GM23338 (cell line): ENCODE results near the gene TRUB1. TPM values are rescaled to one million over a fixed set of nuclear protein-coding genes. Genes with fewer than 3 reads are reported as not detected.

ENCODE experiments used
- ATAC-seq: fragments of 200-7000 bp; cut with Tn5 transposase; 3 replicates; pipeline ENCODE4 v1.9.1; 2020
- DNase-seq: peaks from one replicate; pipeline ENCODE4 v3.0.0-alpha.2; 2015; ENCODE audit warnings: low spot score
- H2AFZ ChIP-seq: fragments of 200-600 bp; sonication (generic); 2 replicates; pipeline ENCODE4 v1.8.0; 2016; ENCODE audit warnings: antibody characterized with exemption, mild to moderate bottlenecking, moderate library complexity
- H3F3A ChIP-seq: fragments of 200-600 bp; sonication (generic); replicated peaks from 2 replicates; pipeline ENCODE4 v1.8.0; 2017; ENCODE audit warnings: antibody characterized with exemption, mixed run types, low read depth
- H3K27ac ChIP-seq: fragments of 200-600 bp; sonication (generic); 2 replicates; pipeline ENCODE4 v1.6.1; 2016; ENCODE audit warnings: low read depth
- H3K27me3 ChIP-seq: fragments of 200-600 bp; sonication (generic); 2 replicates; pipeline ENCODE4 v1.8.0; 2016; ENCODE audit warnings: mild to moderate bottlenecking, mixed run types, moderate library complexity; ENCODE audit not compliant: insufficient read depth
- H3K36me3 ChIP-seq: fragments of 200-600 bp; sonication (generic); 2 replicates; pipeline ENCODE4 v1.8.0; 2016; ENCODE audit warnings: mild to moderate bottlenecking; ENCODE audit not compliant: insufficient read depth
- H3K4me1 ChIP-seq: fragments of 200-600 bp; sonication (generic); 2 replicates; pipeline ENCODE4 v1.8.0; 2016; ENCODE audit warnings: mild to moderate bottlenecking, moderate library complexity; ENCODE audit not compliant: insufficient read depth
- H3K4me2 ChIP-seq: fragments of 200-600 bp; sonication (generic); 2 replicates; pipeline ENCODE4 v1.7.1; 2017; ENCODE audit warnings: mixed run types
- H3K4me3 ChIP-seq: fragments of 200-600 bp; sonication (generic); 2 replicates; pipeline ENCODE4 v1.6.1; 2016; ENCODE audit warnings: mixed run types
- H3K79me2 ChIP-seq: fragments of 200-600 bp; sonication (generic); replicated peaks from 2 replicates; pipeline ENCODE4 v1.8.0; 2017; ENCODE audit warnings: mild to moderate bottlenecking; ENCODE audit not compliant: insufficient read depth
- H3K9me2 ChIP-seq: fragments of 200-600 bp; sonication (generic); 2 replicates; pipeline ENCODE4 v1.8.0; 2017; ENCODE audit not compliant: insufficient read depth
- H4K20me1 ChIP-seq: fragments of 200-600 bp; sonication (generic); replicated peaks from 2 replicates; pipeline ENCODE4 v1.8.0; 2017; ENCODE audit warnings: mild to moderate bottlenecking; ENCODE audit not compliant: insufficient read depth
- H3K27ac Mint-ChIP-seq: 2 replicates; pipeline ENCODE4 v1.8.0; 2020; ENCODE audit warnings: inconsistent platforms, mild to moderate bottlenecking, moderate library complexity, mixed read lengths
- H3K27me3 Mint-ChIP-seq: 3 replicates; pipeline ENCODE4 v1.8.0; 2022; ENCODE audit warnings: low read depth, mild to moderate bottlenecking, moderate library complexity, mixed read lengths, inconsistent platforms; ENCODE audit not compliant: insufficient read depth, poor library complexity
- H3K36me3 Mint-ChIP-seq: 3 replicates; pipeline ENCODE4 v1.8.0; 2021; ENCODE audit warnings: low read depth, mild to moderate bottlenecking, inconsistent platforms, moderate library complexity, mixed read lengths
- H3K4me1 Mint-ChIP-seq: 3 replicates; pipeline ENCODE4 v1.8.0; 2020; ENCODE audit warnings: mild to moderate bottlenecking, inconsistent platforms, mixed read lengths
- H3K4me3 Mint-ChIP-seq: 3 replicates; pipeline ENCODE4 v1.8.0; 2021; ENCODE audit warnings: moderate library complexity, mild to moderate bottlenecking, inconsistent platforms, mixed read lengths
- H3K9me3 Mint-ChIP-seq: 3 replicates; pipeline ENCODE4 v1.8.0; 2020; ENCODE audit warnings: moderate library complexity, mild to moderate bottlenecking, inconsistent platforms, mixed read lengths
- CREB1 ChIP-seq: fragments of 250-450 bp; sonication (Bioruptor Pico); IDR thresholded peaks from 2 replicates; pipeline ENCODE4 v1.5.0; 2020; ENCODE audit warnings: low read depth, mild to moderate bottlenecking, moderate library complexity
- EZH2 ChIP-seq: fragments of 200-600 bp; sonication (generic); IDR thresholded peaks from one replicate; pipeline ENCODE4 v1.8.0; 2017; ENCODE audit warnings: antibody characterized with exemption, mild to moderate bottlenecking, low read depth; ENCODE audit not compliant: unreplicated experiment
- EZH2phosphoT487 ChIP-seq: fragments of 200-600 bp; sonication (generic); IDR thresholded peaks from one replicate; pipeline ENCODE4 v1.8.1; 2018; ENCODE audit warnings: antibody characterized with exemption; ENCODE audit not compliant: unreplicated experiment
- NANOG ChIP-seq: IDR thresholded peaks from 2 replicates; pipeline ENCODE4 v1.6.1; 2016; ENCODE audit warnings: antibody characterized with exemption, borderline replicate concordance
- POLR2AphosphoS5 ChIP-seq: IDR thresholded peaks from 2 replicates; pipeline ENCODE4 v1.6.1; 2016; ENCODE audit warnings: antibody characterized with exemption, low read depth
- ZNF114 ChIP-seq: fragments of 250-450 bp; sonication (Bioruptor Pico); IDR thresholded peaks from 2 replicates; pipeline ENCODE4 v1.5.0; 2020; ENCODE audit warnings: mild to moderate bottlenecking, moderate library complexity
- polyA plus RNA-seq: library from polyadenylated mRNA; unstranded; fragments of >200 nt; fragmentation: Nextera tagmentation; extraction: Ambion mirVana; gene quantifications from 2 replicates; pipeline ENCODE4 v1.2.1, GENCODE V29; 2016
- total RNA-seq: library from RNA; depleted of rRNA; stranded (reverse); fragments of >200 nt; shearing (Covaris generic); gene quantifications from 2 replicates; pipeline ENCODE4 v1.2.3, GENCODE V29; 2014
- TF ChIP-seq, protein P1 (sequence below): IDR thresholded peaks from 2 replicates; pipeline ENCODE4 v1.6.1; 2016; ENCODE audit warnings: antibody characterized with exemption
- TF ChIP-seq, protein P2 (sequence below): fragments of 250-450 bp; sonication (Bioruptor Pico); IDR thresholded peaks from 2 replicates; pipeline ENCODE4 v1.5.0; 2020; ENCODE audit warnings: mild to moderate bottlenecking, moderate library complexity
- TF ChIP-seq, protein P3 (sequence below), 2 experiments: fragments of 200-600 bp in 1 of 2; sonication (generic) in 1 of 2; conservative IDR thresholded peaks; 2 replicates each; pipeline versions ENCODE4 v1.5.1 to v1.6.1; 2016 to 2017; ENCODE audit warnings: antibody characterized with exemption in 2 of 2, low read depth in 2 of 2, mild to moderate bottlenecking in 2 of 2, moderate library complexity in 1 of 2
- TF ChIP-seq, protein P4 (sequence below): IDR thresholded peaks from one replicate; pipeline ENCODE4 v1.6.1; 2018; ENCODE audit warnings: antibody characterized with exemption; ENCODE audit not compliant: unreplicated experiment

TRUB1 gene
- total and polyA plus RNA-seq, 2 experiments from 2014 or later = 15.5 to 34.5 TPM

GRCh38 chr10:114897593-114897992 is 40.4 kb upstream of the TRUB1 start:
- Histone ChIP-seq H4K20me1 (no peaks in the 10 kb centered on the region), H2AFZ (no peak overlapping the region), H3K9me2 (0 out of 2 replicates have a peak, but pooled peaks cover 10% of the 10 kb centered on the region), H3K4me1 (no peaks in the 10 kb centered on the region), H3K4me3 (no peak overlapping the region), H3K36me3 (no peaks in the 10 kb centered on the region), H3K27me3 (no peaks in the 10 kb centered on the region), H3K79me2 (no peaks in the 10 kb centered on the region), H3K27ac (no peak overlapping the region), H3F3A (no peaks in the 10 kb centered on the region), H3K4me2 (no peak overlapping the region)
- Mint-ChIP-seq H3K36me3 (no peaks in the 10 kb centered on the region), H3K27ac (no peak overlapping the region), H3K27me3 (no peaks in the 10 kb centered on the region), H3K4me1 (peaks cover 17% of the 10 kb centered on the region), H3K9me3 (peaks cover 3% of the 10 kb centered on the region; the same call in 1 of the 3 replicates), H3K4me3 (no peak overlapping the region)
- TF ChIP-seq NANOG = no peak
- TF ChIP-seq, protein P1, sequence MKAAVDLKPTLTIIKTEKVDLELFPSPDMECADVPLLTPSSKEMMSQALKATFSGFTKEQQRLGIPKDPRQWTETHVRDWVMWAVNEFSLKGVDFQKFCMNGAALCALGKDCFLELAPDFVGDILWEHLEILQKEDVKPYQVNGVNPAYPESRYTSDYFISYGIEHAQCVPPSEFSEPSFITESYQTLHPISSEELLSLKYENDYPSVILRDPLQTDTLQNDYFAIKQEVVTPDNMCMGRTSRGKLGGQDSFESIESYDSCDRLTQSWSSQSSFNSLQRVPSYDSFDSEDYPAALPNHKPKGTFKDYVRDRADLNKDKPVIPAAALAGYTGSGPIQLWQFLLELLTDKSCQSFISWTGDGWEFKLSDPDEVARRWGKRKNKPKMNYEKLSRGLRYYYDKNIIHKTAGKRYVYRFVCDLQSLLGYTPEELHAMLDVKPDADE = no peak
- TF ChIP-seq ZNF114 (CRISPR knock-in tag) = no peak
- TF ChIP-seq, protein P2, sequence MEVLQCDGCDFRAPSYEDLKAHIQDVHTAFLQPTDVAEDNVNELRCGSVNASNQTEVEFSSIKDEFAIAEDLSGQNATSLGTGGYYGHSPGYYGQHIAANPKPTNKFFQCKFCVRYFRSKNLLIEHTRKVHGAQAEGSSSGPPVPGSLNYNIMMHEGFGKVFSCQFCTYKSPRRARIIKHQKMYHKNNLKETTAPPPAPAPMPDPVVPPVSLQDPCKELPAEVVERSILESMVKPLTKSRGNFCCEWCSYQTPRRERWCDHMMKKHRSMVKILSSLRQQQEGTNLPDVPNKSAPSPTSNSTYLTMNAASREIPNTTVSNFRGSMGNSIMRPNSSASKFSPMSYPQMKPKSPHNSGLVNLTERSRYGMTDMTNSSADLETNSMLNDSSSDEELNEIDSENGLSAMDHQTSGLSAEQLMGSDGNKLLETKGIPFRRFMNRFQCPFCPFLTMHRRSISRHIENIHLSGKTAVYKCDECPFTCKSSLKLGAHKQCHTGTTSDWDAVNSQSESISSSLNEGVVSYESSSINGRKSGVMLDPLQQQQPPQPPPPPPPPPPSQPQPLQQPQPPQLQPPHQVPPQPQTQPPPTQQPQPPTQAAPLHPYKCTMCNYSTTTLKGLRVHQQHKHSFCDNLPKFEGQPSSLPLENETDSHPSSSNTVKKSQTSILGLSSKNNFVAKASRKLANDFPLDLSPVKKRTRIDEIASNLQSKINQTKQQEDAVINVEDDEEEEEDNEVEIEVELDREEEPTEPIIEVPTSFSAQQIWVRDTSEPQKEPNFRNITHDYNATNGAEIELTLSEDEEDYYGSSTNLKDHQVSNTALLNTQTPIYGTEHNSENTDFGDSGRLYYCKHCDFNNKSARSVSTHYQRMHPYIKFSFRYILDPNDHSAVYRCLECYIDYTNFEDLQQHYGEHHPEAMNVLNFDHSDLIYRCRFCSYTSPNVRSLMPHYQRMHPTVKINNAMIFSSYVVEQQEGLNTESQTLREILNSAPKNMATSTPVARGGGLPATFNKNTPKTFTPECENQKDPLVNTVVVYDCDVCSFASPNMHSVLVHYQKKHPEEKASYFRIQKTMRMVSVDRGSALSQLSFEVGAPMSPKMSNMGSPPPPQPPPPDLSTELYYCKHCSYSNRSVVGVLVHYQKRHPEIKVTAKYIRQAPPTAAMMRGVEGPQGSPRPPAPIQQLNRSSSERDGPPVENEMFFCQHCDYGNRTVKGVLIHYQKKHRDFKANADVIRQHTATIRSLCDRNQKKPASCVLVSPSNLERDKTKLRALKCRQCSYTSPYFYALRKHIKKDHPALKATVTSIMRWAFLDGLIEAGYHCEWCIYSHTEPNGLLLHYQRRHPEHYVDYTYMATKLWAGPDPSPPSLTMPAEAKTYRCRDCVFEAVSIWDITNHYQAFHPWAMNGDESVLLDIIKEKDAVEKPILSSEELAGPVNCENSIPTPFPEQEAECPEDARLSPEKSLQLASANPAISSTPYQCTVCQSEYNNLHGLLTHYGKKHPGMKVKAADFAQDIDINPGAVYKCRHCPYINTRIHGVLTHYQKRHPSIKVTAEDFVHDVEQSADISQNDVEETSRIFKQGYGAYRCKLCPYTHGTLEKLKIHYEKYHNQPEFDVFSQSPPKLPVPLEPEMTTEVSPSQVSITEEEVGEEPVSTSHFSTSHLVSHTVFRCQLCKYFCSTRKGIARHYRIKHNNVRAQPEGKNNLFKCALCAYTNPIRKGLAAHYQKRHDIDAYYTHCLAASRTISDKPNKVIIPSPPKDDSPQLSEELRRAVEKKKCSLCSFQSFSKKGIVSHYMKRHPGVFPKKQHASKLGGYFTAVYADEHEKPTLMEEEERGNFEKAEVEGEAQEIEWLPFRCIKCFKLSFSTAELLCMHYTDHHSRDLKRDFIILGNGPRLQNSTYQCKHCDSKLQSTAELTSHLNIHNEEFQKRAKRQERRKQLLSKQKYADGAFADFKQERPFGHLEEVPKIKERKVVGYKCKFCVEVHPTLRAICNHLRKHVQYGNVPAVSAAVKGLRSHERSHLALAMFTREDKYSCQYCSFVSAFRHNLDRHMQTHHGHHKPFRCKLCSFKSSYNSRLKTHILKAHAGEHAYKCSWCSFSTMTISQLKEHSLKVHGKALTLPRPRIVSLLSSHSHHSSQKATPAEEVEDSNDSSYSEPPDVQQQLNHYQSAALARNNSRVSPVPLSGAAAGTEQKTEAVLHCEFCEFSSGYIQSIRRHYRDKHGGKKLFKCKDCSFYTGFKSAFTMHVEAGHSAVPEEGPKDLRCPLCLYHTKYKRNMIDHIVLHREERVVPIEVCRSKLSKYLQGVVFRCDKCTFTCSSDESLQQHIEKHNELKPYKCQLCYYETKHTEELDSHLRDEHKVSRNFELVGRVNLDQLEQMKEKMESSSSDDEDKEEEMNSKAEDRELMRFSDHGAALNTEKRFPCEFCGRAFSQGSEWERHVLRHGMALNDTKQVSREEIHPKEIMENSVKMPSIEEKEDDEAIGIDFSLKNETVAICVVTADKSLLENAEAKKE (CRISPR knock-in tag) = no peak
- TF ChIP-seq CREB1 (CRISPR knock-in tag) = no peak
- TF ChIP-seq, protein P3, sequence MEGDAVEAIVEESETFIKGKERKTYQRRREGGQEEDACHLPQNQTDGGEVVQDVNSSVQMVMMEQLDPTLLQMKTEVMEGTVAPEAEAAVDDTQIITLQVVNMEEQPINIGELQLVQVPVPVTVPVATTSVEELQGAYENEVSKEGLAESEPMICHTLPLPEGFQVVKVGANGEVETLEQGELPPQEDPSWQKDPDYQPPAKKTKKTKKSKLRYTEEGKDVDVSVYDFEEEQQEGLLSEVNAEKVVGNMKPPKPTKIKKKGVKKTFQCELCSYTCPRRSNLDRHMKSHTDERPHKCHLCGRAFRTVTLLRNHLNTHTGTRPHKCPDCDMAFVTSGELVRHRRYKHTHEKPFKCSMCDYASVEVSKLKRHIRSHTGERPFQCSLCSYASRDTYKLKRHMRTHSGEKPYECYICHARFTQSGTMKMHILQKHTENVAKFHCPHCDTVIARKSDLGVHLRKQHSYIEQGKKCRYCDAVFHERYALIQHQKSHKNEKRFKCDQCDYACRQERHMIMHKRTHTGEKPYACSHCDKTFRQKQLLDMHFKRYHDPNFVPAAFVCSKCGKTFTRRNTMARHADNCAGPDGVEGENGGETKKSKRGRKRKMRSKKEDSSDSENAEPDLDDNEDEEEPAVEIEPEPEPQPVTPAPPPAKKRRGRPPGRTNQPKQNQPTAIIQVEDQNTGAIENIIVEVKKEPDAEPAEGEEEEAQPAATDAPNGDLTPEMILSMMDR (conservative IDR thresholded peaks at IDR 0.05; ENCODE audit: low read depth in 2 of 2) = no peak
- no peak for TF ChIP-seq EZH2phosphoT487
- TF ChIP-seq, protein P4, sequence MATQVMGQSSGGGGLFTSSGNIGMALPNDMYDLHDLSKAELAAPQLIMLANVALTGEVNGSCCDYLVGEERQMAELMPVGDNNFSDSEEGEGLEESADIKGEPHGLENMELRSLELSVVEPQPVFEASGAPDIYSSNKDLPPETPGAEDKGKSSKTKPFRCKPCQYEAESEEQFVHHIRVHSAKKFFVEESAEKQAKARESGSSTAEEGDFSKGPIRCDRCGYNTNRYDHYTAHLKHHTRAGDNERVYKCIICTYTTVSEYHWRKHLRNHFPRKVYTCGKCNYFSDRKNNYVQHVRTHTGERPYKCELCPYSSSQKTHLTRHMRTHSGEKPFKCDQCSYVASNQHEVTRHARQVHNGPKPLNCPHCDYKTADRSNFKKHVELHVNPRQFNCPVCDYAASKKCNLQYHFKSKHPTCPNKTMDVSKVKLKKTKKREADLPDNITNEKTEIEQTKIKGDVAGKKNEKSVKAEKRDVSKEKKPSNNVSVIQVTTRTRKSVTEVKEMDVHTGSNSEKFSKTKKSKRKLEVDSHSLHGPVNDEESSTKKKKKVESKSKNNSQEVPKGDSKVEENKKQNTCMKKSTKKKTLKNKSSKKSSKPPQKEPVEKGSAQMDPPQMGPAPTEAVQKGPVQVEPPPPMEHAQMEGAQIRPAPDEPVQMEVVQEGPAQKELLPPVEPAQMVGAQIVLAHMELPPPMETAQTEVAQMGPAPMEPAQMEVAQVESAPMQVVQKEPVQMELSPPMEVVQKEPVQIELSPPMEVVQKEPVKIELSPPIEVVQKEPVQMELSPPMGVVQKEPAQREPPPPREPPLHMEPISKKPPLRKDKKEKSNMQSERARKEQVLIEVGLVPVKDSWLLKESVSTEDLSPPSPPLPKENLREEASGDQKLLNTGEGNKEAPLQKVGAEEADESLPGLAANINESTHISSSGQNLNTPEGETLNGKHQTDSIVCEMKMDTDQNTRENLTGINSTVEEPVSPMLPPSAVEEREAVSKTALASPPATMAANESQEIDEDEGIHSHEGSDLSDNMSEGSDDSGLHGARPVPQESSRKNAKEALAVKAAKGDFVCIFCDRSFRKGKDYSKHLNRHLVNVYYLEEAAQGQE = no peak
- no peak for TF ChIP-seq POLR2AphosphoS5
- TF ChIP-seq EZH2 = no peak
- ATAC-seq (no peak), DNase-seq (no peak)
